Breast epithelium (tissue), 4 donors: ENCODE data around the gene NEK6. TPM values are rescaled to one million over a fixed set of nuclear protein-coding genes. Genes with fewer than 3 reads are reported as not detected.

Source experiments
- DNase-seq, 2 donors: peaks; one replicate each; pipeline ENCODE4 v3.0.0-alpha.2; 2019; ENCODE audit warnings: low spot score in 2 of 2
- H3K27ac ChIP-seq, 2 donors: fragments of 200-600 bp; sonication (generic) in 1 of 2; one replicate each; pipeline ENCODE4 v1.5.1; 2016 to 2019; ENCODE audit warnings: mild to moderate bottlenecking in 1 of 2
- H3K27me3 ChIP-seq, 2 donors: fragments of 200-600 bp; sonication (generic) in 1 of 2; one replicate each; pipeline versions ENCODE4 v1.5.1 to v1.6.0; 2017 to 2019; ENCODE audit warnings: control low read depth in 1 of 2, mild to moderate bottlenecking in 1 of 2
- H3K36me3 ChIP-seq: fragments of 200-600 bp; one replicate; pipeline ENCODE4 v1.5.1; 2019
- H3K4me1 ChIP-seq, 2 donors: fragments of 200-600 bp; sonication (generic); one replicate each; pipeline ENCODE4 v1.5.1; 2016 to 2019; ENCODE audit warnings: control low read depth in 1 of 2
- H3K4me3 ChIP-seq, 3 donors: fragments of 200-600 bp; sonication (generic); 1 replicate in 2 of 3; 2 replicates in 1 of 3; pipeline ENCODE4 v1.5.1; 2016 to 2019; ENCODE audit warnings: mild to moderate bottlenecking in 3 of 3, moderate library complexity in 2 of 3
- H3K9me3 ChIP-seq, 2 donors: fragments of 200-600 bp; sonication (generic) in 1 of 2; one replicate each; pipeline ENCODE4 v1.5.1; 2016 to 2019; ENCODE audit warnings: control low read depth in 1 of 2
- POLR2A ChIP-seq: fragments of 450-650 bp; IDR thresholded peaks from one replicate; pipeline ENCODE4 v1.6.1; 2016; ENCODE audit warnings: antibody characterized with exemption, mild to moderate bottlenecking, moderate library complexity
- POLR2AphosphoS5 ChIP-seq, 3 donors: sonication (generic); formaldehyde crosslinking; IDR thresholded peaks; one replicate each; pipeline ENCODE4 v1.6.1; 2017; ENCODE audit warnings: antibody characterized with exemption in 3 of 3
- intact Hi-C: fragments of 100-400 bp; cut with DNase I; formaldehyde crosslinking; loops from one replicate; pipeline ENCODE4 v1.15.1; 2023; ENCODE audit warnings: low total_unique reads
- total RNA-seq, 3 donors: library from RNA; depleted of rRNA; stranded (reverse); fragments of >200 nt; gene quantifications; one replicate each; pipeline ENCODE4 v1.1.0, GENCODE V29; 2016
- TF ChIP-seq, protein P1 (sequence below), 3 donors: fragments of 450-650 bp; IDR thresholded peaks; one replicate each; pipeline ENCODE4 v1.5.1; 2016 to 2017; ENCODE audit warnings: antibody characterized with exemption in 3 of 3, mild to moderate bottlenecking in 3 of 3, moderate library complexity in 3 of 3

The NEK6 gene
- total RNA-seq, 3 donors from 2014 or later = 17.8 to 31.5 (median 22.2) TPM

- TF ChIP-seq, protein P1, sequence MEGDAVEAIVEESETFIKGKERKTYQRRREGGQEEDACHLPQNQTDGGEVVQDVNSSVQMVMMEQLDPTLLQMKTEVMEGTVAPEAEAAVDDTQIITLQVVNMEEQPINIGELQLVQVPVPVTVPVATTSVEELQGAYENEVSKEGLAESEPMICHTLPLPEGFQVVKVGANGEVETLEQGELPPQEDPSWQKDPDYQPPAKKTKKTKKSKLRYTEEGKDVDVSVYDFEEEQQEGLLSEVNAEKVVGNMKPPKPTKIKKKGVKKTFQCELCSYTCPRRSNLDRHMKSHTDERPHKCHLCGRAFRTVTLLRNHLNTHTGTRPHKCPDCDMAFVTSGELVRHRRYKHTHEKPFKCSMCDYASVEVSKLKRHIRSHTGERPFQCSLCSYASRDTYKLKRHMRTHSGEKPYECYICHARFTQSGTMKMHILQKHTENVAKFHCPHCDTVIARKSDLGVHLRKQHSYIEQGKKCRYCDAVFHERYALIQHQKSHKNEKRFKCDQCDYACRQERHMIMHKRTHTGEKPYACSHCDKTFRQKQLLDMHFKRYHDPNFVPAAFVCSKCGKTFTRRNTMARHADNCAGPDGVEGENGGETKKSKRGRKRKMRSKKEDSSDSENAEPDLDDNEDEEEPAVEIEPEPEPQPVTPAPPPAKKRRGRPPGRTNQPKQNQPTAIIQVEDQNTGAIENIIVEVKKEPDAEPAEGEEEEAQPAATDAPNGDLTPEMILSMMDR (IDR thresholded peaks at IDR 0.05) = no peak
- TF ChIP-seq POLR2A (no peak), POLR2AphosphoS5 (IDR thresholded peaks at IDR 0.05) (no peak)
- Histone ChIP-seq H3K36me3 (no peaks in the 10 kb centered on the region), H3K9me3 (no peaks in the 10 kb centered on the region), H3K27me3 (no peaks in the 10 kb centered on the region), H3K4me3 (no peak overlapping the region), H3K27ac (peak overlapping the region in 1 of 2 donors; percentile 48), H3K4me1 (peaks cover 13 to 24% of the 10 kb centered on the region in 2 donors)
- intact Hi-C loops = no loop called here
- DNase-seq = no peak
Measured at GRCh38 chr9:124299515-124300090, 41.9 kb downstream of the NEK6 start.

GRCh38 chr9:124300312-124300711, 42.6 kb downstream of the NEK6 start:
- TF ChIP-seq, protein P1 (IDR thresholded peaks at IDR 0.05) = no peak
- TF ChIP-seq POLR2A (no peak), POLR2AphosphoS5 (IDR thresholded peaks at IDR 0.05) (no peak)
- Histone ChIP-seq H3K9me3 (no peaks in the 10 kb centered on the region), H3K27me3 (no peaks in the 10 kb centered on the region), H3K36me3 (no peaks in the 10 kb centered on the region), H3K4me3 (no peak overlapping the region), H3K27ac (peak overlapping the region in 1 of 2 donors; percentile 48), H3K4me1 (peaks cover 13 to 24% of the 10 kb centered on the region in 2 donors)
- intact Hi-C loops = no loop called here
- DNase-seq = no peak

DNA sequence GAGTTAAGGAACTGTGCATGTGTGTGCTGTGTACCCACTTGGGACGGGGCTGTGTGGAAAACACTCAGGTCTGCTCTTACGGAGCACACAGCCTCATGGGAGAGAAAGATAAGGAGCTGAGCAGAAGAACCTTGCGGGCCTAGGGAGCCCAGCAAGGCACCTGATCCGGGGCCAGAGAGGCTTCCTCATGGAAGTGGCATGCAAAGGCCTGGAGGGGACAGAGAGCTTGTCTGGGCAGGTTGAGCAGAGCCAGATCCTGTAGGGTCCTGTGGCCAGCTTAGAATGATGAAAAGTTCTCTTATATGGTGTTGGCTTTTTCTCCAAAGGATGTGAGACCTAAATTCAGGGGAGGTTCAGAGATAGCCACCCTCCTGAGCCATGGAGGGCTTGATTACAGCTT, 45.2 kb downstream of the NEK6 start:
- intact Hi-C loops = no loop called here
- Histone ChIP-seq H3K4me3 (no peak overlapping the region), H3K27me3 (no peaks in the 10 kb centered on the region), H3K4me1 (no peaks in the 10 kb centered on the region), H3K27ac (no peak overlapping the region), H3K36me3 (no peaks in the 10 kb centered on the region), H3K9me3 (no peaks in the 10 kb centered on the region)
- TF ChIP-seq, protein P1 (IDR thresholded peaks at IDR 0.05) = no peak
- TF ChIP-seq POLR2A (no peak), POLR2AphosphoS5 (IDR thresholded peaks at IDR 0.05) (no peak)
- DNase-seq = no peak

- Histone ChIP-seq H3K27ac (no peak overlapping the region), H3K36me3 (no peaks in the 10 kb centered on the region), H3K9me3 (no peaks in the 10 kb centered on the region), H3K27me3 (no peaks in the 10 kb centered on the region), H3K4me1 (no peaks in the 10 kb centered on the region), H3K4me3 (no peak overlapping the region)
- intact Hi-C loops = no loop called here
- DNase-seq = no peak
- TF ChIP-seq, protein P1 (IDR thresholded peaks at IDR 0.05) = no peak
- TF ChIP-seq POLR2A = no peak
- TF ChIP-seq POLR2AphosphoS5 (IDR thresholded peaks at IDR 0.05) = no peak
Measured at GRCh38 chr9:124303762-124304161, 46.0 kb downstream of the NEK6 start.

GRCh38 chr9:124304285-124304684, 46.5 kb downstream of the NEK6 start:
- intact Hi-C loops = no loop called here
- no peak overlapping the region for H3K27ac ChIP-seq
- no peak for DNase-seq
- no peaks in the 10 kb centered on the region for H3K4me1 ChIP-seq
- H3K36me3 ChIP-seq = no peaks in the 10 kb centered on the region
- H3K4me3 ChIP-seq = no peak overlapping the region
- no peaks in the 10 kb centered on the region for H3K27me3 ChIP-seq
- TF ChIP-seq POLR2AphosphoS5 (IDR thresholded peaks at IDR 0.05) (no peak), POLR2A (no peak)
- TF ChIP-seq, protein P1 (IDR thresholded peaks at IDR 0.05) = no peak
- no peaks in the 10 kb centered on the region for H3K9me3 ChIP-seq
